Skin of body (tissue), 2 donors: ENCODE results near the gene MRM2. TPM values are rescaled to one million over a fixed set of nuclear protein-coding genes. Genes with fewer than 3 reads are reported as not detected.
A peak's percentile ranks its signal among the peaks of the same experiment; 100 is the strongest.
"Not testable (repeated sequence)": the region's sequence is repeated elsewhere in the genome, so short reads cannot be mapped to it uniquely, and the experiment has no call there.

Source experiments
- DNase-seq: peaks from one replicate; lab custom pipeline; 2025; lab: John Stamatoyannopoulos, UW
- total RNA-seq: library from RNA; depleted of rRNA; stranded (reverse); fragments of >200 nt; gene quantifications from one replicate; pipeline ENCODE4 v1.2.3, GENCODE V29; 2014

Gene MRM2
- 12.4 TPM for total RNA-seq

- peak; percentile 16 for DNase-seq
Observed at GRCh38 chr7:2241580-2242540, at the start of gene MRM2, which contains the start of gene NUDT1. Gene MRM2, minus strand, starts transcription at chr7:2242205. Its CDS starts 36 bp downstream, at chr7:2242169. Gene NUDT1, plus strand, starts transcription at chr7:2242226. Its CDS starts 2,349 bp downstream, at chr7:2244575.

DNA sequence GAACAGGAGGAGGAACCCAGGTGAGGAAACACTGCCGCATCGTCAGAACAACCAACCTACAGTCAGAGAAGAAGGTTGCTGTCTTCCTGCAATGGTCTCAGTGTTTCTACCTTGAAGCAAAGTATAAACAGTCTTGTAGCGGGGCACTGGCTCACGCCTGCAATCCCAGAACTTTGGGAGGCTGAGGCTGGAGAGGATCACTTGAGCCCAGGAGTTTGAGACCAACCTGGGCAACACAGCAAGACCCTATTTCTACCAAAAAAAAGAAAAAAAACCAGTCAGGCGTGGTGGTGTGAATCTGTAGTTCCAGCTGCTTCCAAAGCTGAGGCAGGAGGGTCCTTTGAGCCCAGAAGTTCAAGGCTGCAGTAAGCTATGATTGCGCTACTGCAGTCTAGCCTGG lies 48.9 kb upstream of the MRM2 start:
- no peak for DNase-seq

DNA sequence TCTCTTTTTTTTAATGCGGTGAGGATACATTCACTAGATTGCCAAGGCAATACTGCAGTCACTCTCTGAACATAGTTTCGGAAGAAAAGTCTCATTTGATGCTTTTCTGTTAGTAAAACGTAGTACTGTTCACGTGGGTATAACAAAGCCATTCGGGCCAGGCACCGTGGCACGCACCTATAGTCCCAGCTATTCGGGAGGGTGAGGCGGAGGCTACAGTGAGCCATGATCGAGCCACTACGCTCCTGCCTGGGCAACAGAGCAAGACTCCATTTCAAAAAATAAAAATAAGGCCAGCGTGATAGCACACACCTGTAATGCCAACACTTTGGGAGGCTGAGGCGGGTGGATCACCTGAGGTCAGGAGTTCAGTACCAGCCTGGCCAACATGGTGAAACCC lies 47.6 kb upstream of the MRM2 start:
- DNase-seq, result no peak

DNA sequence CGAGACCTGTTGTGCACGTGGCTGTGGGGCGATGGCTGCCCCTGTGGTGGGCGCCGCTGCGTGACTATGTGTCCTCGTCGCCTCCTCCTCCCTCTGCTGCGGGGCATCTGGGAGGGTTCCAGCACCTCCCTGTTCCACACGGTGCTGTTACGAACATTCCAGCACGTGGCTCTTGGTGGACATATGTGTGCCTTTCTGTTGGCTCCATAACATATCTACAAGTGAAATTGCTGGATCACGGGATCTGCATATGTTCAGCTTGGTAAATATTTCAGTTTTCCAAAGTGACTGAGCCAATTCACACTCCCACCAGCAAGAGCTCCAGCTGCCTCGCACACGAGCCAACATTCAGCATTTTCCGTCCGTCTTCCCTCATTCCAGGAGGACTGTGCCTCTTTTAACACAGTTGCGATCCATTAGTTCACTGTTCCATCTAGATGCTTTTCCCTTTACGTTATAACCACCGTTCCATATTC lies 47.1 kb upstream of the MRM2 start:
- DNase-seq, result peak; percentile 98

DNA sequence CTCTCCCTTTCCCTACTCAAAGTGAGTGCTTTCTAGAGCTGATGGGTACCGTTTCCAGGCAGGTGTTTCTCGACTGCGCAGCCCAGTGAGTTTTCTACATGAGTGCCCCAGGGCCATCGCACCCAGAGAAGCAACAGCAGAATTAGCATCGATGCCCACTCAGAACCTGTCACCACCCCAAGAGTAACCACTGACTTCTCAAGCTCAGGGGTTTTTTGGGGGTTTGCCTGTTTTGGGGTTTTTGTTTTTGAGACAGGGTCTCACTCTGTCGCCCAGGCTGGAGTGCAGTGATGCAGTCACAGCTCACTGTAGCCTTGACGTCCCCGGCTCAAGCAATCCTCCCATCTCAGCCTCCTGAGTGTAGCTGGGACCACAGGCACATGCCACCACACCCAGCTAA lies 46.5 kb upstream of the MRM2 start:
- no peak for DNase-seq

DNA sequence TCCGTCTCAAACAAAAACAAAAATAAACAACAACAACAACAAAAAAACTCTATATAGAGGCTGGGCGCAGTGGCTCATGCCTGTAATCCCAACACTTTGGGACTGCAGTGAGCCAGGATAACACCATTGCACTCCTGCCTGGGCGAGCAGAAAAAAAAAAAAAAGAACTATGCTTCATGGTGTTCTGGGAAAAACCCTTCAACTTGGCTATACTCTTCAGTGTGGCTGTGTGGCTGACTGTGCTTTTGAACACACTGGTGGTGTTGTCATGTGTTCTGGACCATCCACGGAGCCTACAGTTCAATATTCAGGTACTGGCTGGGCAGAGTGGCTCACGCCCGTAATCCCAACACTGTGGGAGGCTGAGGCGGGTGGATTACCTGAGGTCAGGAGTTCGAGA lies 45.7 kb upstream of the MRM2 start:
- DNase-seq, result no peak

DNA sequence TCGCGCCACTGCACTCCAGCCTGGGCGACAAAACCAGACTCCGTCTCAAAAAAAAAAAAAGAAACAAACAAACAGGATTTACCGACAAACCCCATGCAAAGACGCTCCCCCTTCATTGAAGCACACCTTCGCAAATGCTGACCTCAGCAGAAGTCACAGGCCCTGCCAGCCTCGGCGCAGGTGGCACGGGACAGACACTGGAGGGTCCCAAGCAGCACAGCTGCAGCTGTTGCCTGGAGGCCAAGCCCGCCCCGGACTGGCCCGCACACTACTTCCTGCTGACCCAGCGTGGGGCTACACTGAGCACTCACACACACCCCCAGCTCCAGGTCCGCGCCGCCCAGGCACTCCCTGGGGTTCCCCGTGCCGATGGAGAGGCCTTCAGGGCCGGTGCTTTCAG lies 41.1 kb upstream of the MRM2 start:
- no peak for DNase-seq

GRCh38 chr7:2282185-2282751 lies 40.3 kb upstream of the MRM2 start:
- DNase-seq, result no peak

GRCh38 chr7:2281541-2281940 lies 39.5 kb upstream of the MRM2 start:
- DNase-seq, result peak; percentile 41

DNA sequence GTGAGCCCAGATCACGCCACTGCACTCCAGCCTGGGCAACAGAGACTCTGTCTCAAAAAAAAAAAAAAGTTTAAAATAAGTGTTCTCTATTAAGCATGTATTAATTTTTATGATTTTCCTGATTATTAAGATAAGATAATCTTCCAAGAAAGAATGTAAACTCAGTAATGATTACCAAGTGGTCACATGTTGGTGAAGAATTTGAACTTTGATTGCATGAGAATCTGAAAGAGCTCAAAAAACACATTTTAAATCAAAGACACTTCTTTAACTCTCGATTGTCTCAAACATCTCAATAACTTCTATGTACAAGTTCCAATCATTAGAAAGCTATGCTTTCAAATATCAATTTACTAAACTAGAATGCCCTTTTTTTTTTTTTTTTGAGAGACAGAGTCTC lies 38.4 kb upstream of the MRM2 start:
- no peak for DNase-seq

DNA sequence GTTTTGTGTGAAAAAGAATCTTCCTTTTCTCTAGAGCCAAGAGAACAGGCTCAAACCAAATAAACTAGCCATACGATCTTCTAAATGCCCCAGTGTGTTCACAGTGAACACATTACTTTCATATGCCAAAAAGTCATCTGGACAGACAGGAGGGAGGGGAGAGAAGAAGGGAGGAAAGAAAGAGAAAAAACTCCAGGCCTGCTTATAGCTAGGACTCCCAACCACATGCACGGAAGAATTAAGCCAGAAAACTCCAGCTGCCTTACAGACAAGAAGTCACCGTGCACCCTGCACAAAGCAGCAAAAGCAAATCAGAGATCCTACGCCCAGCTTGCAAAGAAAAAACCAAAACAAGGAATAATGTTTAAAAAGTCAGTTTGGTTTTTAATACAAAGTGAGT lies 37.9 kb upstream of the MRM2 start:
- peak; percentile 90 for DNase-seq

DNA sequence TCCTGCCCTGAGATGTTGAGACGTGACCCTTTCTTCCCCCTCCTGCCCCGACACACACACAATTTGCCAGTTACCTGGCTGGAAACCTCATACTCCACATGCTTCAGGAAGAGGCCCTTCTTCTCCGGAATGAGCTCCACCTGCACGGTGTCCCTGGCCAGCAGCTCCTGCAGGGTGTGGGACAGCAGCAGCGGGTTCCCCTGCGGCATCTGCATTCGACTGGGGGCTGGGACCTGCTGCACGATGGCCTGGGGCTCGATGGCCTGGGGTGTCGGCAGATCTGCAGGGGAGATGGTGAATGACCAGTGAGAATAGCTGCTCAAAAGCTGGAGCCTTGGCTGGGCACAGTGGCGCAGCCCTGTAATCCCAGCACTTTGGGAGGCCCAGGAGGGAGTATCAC lies 36.0 kb upstream of the MRM2 start:
- DNase-seq, result no peak

DNA sequence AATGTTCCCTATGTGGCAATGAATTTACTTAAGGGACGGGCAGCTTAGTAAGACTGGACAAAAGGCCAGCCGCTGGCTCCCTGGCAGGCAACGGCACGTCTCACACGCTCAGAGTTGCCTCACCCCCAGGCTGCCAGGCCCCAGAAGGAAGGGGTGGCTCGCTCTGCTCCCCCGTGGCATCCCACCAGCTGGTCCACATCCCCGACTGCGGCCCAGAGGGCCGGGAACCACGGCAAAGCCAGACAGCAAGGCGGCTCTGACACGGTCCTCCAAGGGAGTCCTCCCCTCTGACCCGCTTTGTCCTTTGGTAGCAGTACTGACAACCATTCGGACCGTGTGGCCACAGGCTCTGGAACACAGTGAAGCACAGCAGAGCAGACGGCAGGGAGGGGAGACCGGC lies 34.1 kb upstream of the MRM2 start:
- no peak for DNase-seq

GRCh38 chr7:2275101-2275500 lies 33.1 kb upstream of the MRM2 start:
- DNase-seq, result no peak

DNA sequence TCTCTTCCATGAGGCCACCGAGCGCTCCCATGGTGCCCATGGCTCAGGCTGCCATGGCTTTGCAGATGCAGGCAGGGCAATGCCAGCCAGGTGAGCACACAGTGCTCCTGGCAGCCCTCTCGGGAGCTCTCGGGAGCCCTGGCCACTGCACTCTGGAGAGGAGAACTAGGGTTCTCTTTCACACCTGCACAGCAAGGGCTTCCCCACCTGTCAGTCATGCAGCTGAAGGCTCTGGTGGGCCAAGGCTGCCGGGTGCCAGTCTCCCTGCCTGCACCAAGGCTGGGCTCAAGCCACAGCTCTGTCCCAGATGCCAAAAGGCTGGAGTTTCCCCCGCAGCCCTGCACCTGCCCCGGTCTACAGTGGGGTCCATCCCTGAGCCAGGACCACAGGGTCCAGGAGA lies 32.7 kb upstream of the MRM2 start:
- DNase-seq, result no peak

DNA sequence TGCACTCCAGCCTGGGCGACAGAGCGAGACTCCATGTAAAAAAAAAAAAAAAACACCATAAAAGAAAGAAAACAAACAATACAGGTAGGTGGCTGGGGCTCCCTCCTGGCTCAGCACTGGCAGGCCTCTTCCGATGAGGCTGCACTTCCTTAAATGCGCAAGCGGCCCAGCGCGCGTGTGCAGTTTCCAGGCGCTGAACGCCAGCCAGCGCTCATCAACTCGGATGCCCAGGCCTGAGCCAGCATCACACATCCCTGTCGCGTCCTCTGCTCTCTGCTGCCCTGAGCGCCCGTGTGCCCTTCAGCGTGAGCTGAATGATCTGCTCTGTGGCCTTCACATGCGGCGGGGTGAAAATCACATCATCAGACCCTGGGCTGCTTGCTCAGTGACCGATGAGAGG lies 31.9 kb upstream of the MRM2 start:
- DNase-seq, result no peak

GRCh38 chr7:2272031-2272430 lies 30.0 kb upstream of the MRM2 start:
- no peak for DNase-seq

- no peak for DNase-seq
Observed at GRCh38 chr7:2271273-2272026, 29.4 kb upstream of the MRM2 start.

GRCh38 chr7:2270495-2270894 lies 28.5 kb upstream of the MRM2 start:
- no peak for DNase-seq

- no peak for DNase-seq
Observed at GRCh38 chr7:2269991-2270460, 28.0 kb upstream of the MRM2 start.

GRCh38 chr7:2269089-2269990 lies 27.3 kb upstream of the MRM2 start:
- DNase-seq, result not testable (repeated sequence)
